Neural crest cell (in vitro differentiated cells): ENCODE measurements around the gene ALK. TPM values are rescaled to one million over a fixed set of nuclear protein-coding genes. Genes with fewer than 3 reads are reported as not detected.

Source experiments
- DNase-seq: peaks from one replicate; pipeline ENCODE4 v3.0.0; 2021; ENCODE audit warnings: low read depth, mixed read lengths, low spot score
- H3K27ac Mint-ChIP-seq: one replicate; pipeline ENCODE4 v1.8.0; 2021; ENCODE audit warnings: mild to moderate bottlenecking, mixed read lengths; ENCODE audit not compliant: unreplicated experiment
- H3K27me3 Mint-ChIP-seq: 2 replicates; pipeline ENCODE4 v1.8.0; 2021; ENCODE audit warnings: low read depth, mild to moderate bottlenecking, mixed read lengths
- H3K36me3 Mint-ChIP-seq: 2 replicates; pipeline ENCODE4 v1.8.0; 2021; ENCODE audit warnings: low read depth, mild to moderate bottlenecking, mixed read lengths
- H3K4me1 Mint-ChIP-seq: 2 replicates; pipeline ENCODE4 v1.8.0; 2021; ENCODE audit warnings: mixed read lengths
- H3K4me3 Mint-ChIP-seq: one replicate; pipeline ENCODE4 v1.8.0; 2021; ENCODE audit warnings: mild to moderate bottlenecking, mixed read lengths
- H3K9me3 Mint-ChIP-seq: 2 replicates; pipeline ENCODE4 v1.8.0; 2021; ENCODE audit warnings: mixed read lengths
- CTCF ChIP-seq: fragments of 200-600 bp; sonication (generic); conservative IDR thresholded peaks from 2 replicates; pipeline ENCODE4 v1.5.0; 2021; ENCODE audit warnings: antibody characterized with exemption, mild to moderate bottlenecking
- total RNA-seq: library from RNA; stranded (reverse); gene quantifications from 2 replicates; pipeline ENCODE4 v1.2.1, GENCODE V29; 2021

ALK gene
- total RNA-seq, 1 donor from 2014 or later, result 2.0 TPM

GRCh38 chr2:29219374-29219773 is 702.0 kb downstream of the ALK start:
- no peak for DNase-seq
- H3K36me3 Mint-ChIP-seq, result peaks cover 4% of the 10 kb centered on the region
- H3K9me3 Mint-ChIP-seq, result no peaks in the 10 kb centered on the region
- H3K4me1 Mint-ChIP-seq, result no peaks in the 10 kb centered on the region
- no peak overlapping the region for H3K27ac Mint-ChIP-seq
- no peak for TF ChIP-seq CTCF
- no peak overlapping the region for H3K4me3 Mint-ChIP-seq
- H3K27me3 Mint-ChIP-seq, result no peaks in the 10 kb centered on the region

DNA sequence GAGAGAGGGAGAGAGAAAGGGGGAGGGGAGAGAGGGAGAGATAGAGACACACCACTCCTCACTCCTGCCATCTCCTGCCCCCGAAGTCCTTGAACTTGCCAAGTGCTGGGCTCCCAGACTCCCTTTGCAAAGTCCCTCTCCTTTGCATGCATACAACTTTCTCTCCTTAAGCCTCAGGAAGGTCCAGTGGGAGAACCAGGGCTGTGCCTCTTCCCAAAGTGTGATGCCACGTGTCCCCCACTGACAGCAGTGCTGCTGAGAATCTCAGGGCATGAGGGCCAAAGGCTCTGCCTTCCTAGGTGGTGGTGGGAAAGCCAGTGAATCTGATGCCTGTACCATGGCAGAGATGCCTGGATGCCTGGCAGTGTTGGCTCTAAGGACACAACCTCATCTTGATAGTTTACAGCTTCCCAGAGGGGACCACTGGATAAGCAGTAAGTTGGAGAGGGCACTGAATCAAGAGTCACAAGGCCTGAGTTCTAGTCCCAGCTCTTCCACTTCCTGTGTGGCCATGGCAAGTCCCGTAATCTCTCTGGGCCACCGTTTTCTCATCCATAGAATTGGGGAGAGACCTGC is 702.7 kb downstream of the ALK start:
- H3K9me3 Mint-ChIP-seq, result no peaks in the 10 kb centered on the region
- DNase-seq, result no peak
- H3K36me3 Mint-ChIP-seq, result peaks cover 4% of the 10 kb centered on the region
- H3K4me1 Mint-ChIP-seq, result peaks cover 4% of the 10 kb centered on the region
- no peak overlapping the region for H3K4me3 Mint-ChIP-seq
- peak overlapping the region; percentile 62 for H3K27ac Mint-ChIP-seq
- no peaks in the 10 kb centered on the region for H3K27me3 Mint-ChIP-seq
- no peak for TF ChIP-seq CTCF

GRCh38 chr2:29218071-29218470 is 703.3 kb downstream of the ALK start:
- no peak for TF ChIP-seq CTCF
- peaks cover 5% of the 10 kb centered on the region for H3K4me1 Mint-ChIP-seq
- H3K4me3 Mint-ChIP-seq, result no peak overlapping the region

GRCh38 chr2:29216609-29216909 is 704.8 kb downstream of the ALK start:
- H3K27ac Mint-ChIP-seq, result no peak overlapping the region
- H3K36me3 Mint-ChIP-seq, result peaks cover under 1% of the 10 kb centered on the region
- H3K9me3 Mint-ChIP-seq, result no peaks in the 10 kb centered on the region
- peaks cover 5% of the 10 kb centered on the region for H3K4me1 Mint-ChIP-seq
- TF ChIP-seq CTCF, result no peak
- no peaks in the 10 kb centered on the region for H3K27me3 Mint-ChIP-seq
- H3K4me3 Mint-ChIP-seq, result no peak overlapping the region
- DNase-seq, result no peak

More at GRCh38 chr2:29218071-29218470, 703.3 kb downstream of the ALK start:
- Mint-ChIP-seq H3K27me3 (no peaks in the 10 kb centered on the region), H3K9me3 (no peaks in the 10 kb centered on the region), H3K27ac (peak overlapping the region; percentile 62), H3K36me3 (peaks cover 4% of the 10 kb centered on the region)
- DNase-seq, result no peak

- no peaks in the 10 kb centered on the region for H3K36me3 Mint-ChIP-seq
- H3K4me1 Mint-ChIP-seq, result peaks cover 5% of the 10 kb centered on the region
- H3K27ac Mint-ChIP-seq, result no peak overlapping the region
- H3K9me3 Mint-ChIP-seq, result no peaks in the 10 kb centered on the region
- no peak overlapping the region for H3K4me3 Mint-ChIP-seq
- TF ChIP-seq CTCF, result no peak
- no peaks in the 10 kb centered on the region for H3K27me3 Mint-ChIP-seq
- no peak for DNase-seq
Observed at GRCh38 chr2:29215739-29216608, 705.4 kb downstream of the ALK start.
